Body of pancreas (tissue), 4 donors: ENCODE results near the gene SNTG2.

ENCODE experiments used
- POLR2A ChIP-seq, 3 donors: fragments of 450-650 bp; IDR thresholded peaks; one replicate each; pipeline ENCODE4 v1.6.1; 2016; ENCODE audit warnings: antibody characterized with exemption in 3 of 3, mild to moderate bottlenecking in 2 of 3
- TF ChIP-seq, protein P1 (sequence below), 7 experiments: fragments of 450-650 bp in 4 of 7; fragments of 200-600 bp in 3 of 7; sonication (generic) in 3 of 7; IDR thresholded peaks; one replicate each; pipeline ENCODE4 v1.5.1; 2016 to 2019; ENCODE audit warnings: antibody characterized with exemption in 7 of 7

DNA sequence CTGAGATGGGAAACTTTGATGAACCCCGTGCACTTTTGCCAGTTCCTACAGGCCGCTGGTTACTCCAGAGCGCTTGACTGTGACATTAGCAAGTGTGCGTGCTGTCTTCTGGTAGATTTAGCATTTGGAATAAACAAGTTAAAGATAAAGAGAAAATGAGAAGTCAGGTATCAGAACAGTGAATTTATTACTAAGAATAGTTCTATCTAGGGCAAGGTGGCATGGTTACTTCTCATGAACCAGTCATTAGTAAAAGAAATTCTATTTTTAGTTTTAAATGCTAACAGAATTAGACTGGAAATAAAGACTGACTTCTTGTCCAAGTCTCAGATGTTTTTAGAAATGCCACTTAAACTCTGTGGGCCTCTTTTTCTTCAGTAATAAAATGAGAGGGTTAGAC lies 258.6 kb downstream of the SNTG2 start:
- TF ChIP-seq, protein P1, sequence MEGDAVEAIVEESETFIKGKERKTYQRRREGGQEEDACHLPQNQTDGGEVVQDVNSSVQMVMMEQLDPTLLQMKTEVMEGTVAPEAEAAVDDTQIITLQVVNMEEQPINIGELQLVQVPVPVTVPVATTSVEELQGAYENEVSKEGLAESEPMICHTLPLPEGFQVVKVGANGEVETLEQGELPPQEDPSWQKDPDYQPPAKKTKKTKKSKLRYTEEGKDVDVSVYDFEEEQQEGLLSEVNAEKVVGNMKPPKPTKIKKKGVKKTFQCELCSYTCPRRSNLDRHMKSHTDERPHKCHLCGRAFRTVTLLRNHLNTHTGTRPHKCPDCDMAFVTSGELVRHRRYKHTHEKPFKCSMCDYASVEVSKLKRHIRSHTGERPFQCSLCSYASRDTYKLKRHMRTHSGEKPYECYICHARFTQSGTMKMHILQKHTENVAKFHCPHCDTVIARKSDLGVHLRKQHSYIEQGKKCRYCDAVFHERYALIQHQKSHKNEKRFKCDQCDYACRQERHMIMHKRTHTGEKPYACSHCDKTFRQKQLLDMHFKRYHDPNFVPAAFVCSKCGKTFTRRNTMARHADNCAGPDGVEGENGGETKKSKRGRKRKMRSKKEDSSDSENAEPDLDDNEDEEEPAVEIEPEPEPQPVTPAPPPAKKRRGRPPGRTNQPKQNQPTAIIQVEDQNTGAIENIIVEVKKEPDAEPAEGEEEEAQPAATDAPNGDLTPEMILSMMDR (IDR thresholded peaks at IDR 0.05) = no peak
- no peak for TF ChIP-seq POLR2A (IDR thresholded peaks at IDR 0.05)
